Spleen (tissue), 11 donors: ENCODE data around the gene CCDC194. TPM values are rescaled to one million over a fixed set of nuclear protein-coding genes. Genes with fewer than 3 reads are reported as not detected.

Experiments used
- DNase-seq: peaks from one replicate; pipeline ENCODE4 v3.0.0-alpha.2; 2020
- H3K27ac ChIP-seq, 8 donors: fragments of 200-600 bp; sonication (generic) in 7 of 8; 1 replicate in 4 of 8; 2 replicates in 4 of 8; pipeline versions ENCODE4 v1.5.0 to v1.8.0; 2016 to 2021; ENCODE audit warnings: inconsistent platforms in 4 of 8, mild to moderate bottlenecking in 4 of 8, moderate library complexity in 1 of 8
- H3K27me3 ChIP-seq, 7 donors: fragments of 200-600 bp; sonication (generic) in 6 of 7; replicated peaks in 1 of 7; 1 replicate in 4 of 7; 2 replicates in 3 of 7; pipeline versions ENCODE4 v1.5.0 to v1.8.0; 2016 to 2021; ENCODE audit warnings: inconsistent platforms in 3 of 7, mild to moderate bottlenecking in 1 of 7
- H3K36me3 ChIP-seq, 6 donors: fragments of 200-600 bp; sonication (generic) in 5 of 6; 1 replicate in 4 of 6; 2 replicates in 2 of 6; pipeline versions ENCODE4 v1.5.0 to v1.8.0; 2016 to 2021; ENCODE audit warnings: inconsistent platforms in 2 of 6
- H3K4me1 ChIP-seq, 6 donors: fragments of 200-600 bp; sonication (generic) in 5 of 6; 1 replicate in 3 of 6; 2 replicates in 3 of 6; pipeline versions ENCODE4 v1.5.0 to v1.8.0; 2016 to 2021; ENCODE audit warnings: inconsistent platforms in 3 of 6
- H3K4me3 ChIP-seq, 8 donors: fragments of 200-600 bp; sonication (generic) in 7 of 8; 1 replicate in 4 of 8; 2 replicates in 4 of 8; pipeline versions ENCODE4 v1.5.0 to v1.8.0; 2016 to 2021; ENCODE audit warnings: inconsistent platforms in 4 of 8, mild to moderate bottlenecking in 4 of 8, moderate library complexity in 2 of 8
- H3K9me3 ChIP-seq, 8 donors: fragments of 200-600 bp; sonication (generic) in 7 of 8; 1 replicate in 4 of 8; 2 replicates in 4 of 8; pipeline versions ENCODE4 v1.5.0 to v1.8.0; 2016 to 2021; ENCODE audit warnings: inconsistent platforms in 4 of 8
- CTCF ChIP-seq, 11 experiments: fragments of 200-600 bp in 7 of 11; fragments of 450-650 bp in 4 of 11; sonication (generic) in 4 of 11; IDR thresholded peaks in 8 of 11; conservative IDR thresholded peaks in 3 of 11; 1 replicate in 7 of 11; 2 replicates in 4 of 11; pipeline versions ENCODE4 v1.4.0 to v1.8.0; 2016 to 2021; ENCODE audit warnings: antibody characterized with exemption in 11 of 11, inconsistent platforms in 4 of 11, mild to moderate bottlenecking in 1 of 11
- POLR2A ChIP-seq, 3 donors: fragments of 450-650 bp; IDR thresholded peaks; one replicate each; pipeline ENCODE4 v1.5.1; 2017; ENCODE audit warnings: antibody characterized with exemption in 3 of 3, mild to moderate bottlenecking in 1 of 3
- POLR2AphosphoS5 ChIP-seq, 3 donors: sonication (generic); formaldehyde crosslinking; IDR thresholded peaks; one replicate each; pipeline ENCODE4 v1.5.1; 2017; ENCODE audit warnings: antibody characterized with exemption in 3 of 3
- WGBS, 5 donors: extraction: QIAGEN DNeasy Blood & Tissue Kit in 3 of 5; methylation state at CpG; one replicate each; pipeline versions ENCODE4 v1.1.5 to v1.1.7; 2013 to 2018; 5-methylcytosine and 5-hydroxymethylcytosine counted together
- intact Hi-C: fragments of 100-400 bp; cut with DNase I; formaldehyde crosslinking; loops from one replicate; pipeline ENCODE4 v1.15.0; 2023; ENCODE audit warnings: low total_unique reads
- polyA plus RNA-seq, 3 donors: library from polyadenylated mRNA; stranded (reverse); fragments of 200-250 nt; gene quantifications; one replicate each; pipeline ENCODE4 v1.2.1, GENCODE V29; 2013
- total RNA-seq, 7 donors: library from RNA; depleted of rRNA in 3 of 7; stranded (reverse); fragments of >200 nt in 3 of 7; fragmentation: NEBNext Ultra II Directional in 4 of 7; extraction: Animal tissue kit (Norgen Biotek cat#: 25700) in 4 of 7; gene quantifications; one replicate each; pipeline versions ENCODE4 v1.1.0 to v1.2.1, GENCODE V29; 2016 to 2021
- donor health status: healthy with polysubstance abuse.
- donor health status: DM: no; HTN: no; CAD: no; lungs with moderate emphysema.
- donor health status: DM: no; HTN: no; CAD: no.
- donor health status: Bipolar disorder and iron deficiency.
- donor health status: healthy.
- donor health status: DM: no; HTN: no; CAD: no.
- donor health status: DM: yes; HTN: yes; CAD: no.

The CCDC194 gene
- total and polyA plus RNA-seq, 10 donors: 0.13 to 2.2 (median 1.4) TPM; not detected in 1

DNA sequence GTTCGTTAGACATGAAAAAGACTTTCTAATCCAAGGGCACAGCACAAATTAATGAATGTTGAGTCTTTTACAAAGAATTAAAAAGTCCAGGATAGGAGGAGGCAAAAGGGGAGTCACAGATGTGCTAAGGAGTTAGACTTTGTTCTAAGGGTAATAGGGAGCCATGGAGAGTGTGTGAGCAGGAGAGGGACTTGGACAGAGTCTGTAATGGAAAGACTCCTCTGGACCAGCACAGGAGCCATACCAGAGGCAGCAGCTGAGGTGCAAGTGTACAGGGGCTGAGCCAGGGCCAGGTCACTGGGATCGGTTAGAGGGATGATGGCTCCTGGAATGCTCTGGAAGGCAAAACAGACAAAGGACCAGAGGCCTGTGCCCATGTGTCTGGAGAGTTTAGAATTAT lies 46.1 kb downstream of the CCDC194 start:
- TF ChIP-seq CTCF (IDR thresholded peaks at IDR 0.05 in 8 of 11, conservative IDR thresholded peaks at IDR 0.05 in 3 of 11): no peak
- no peak for TF ChIP-seq POLR2AphosphoS5 (IDR thresholded peaks at IDR 0.05)
- no peak for TF ChIP-seq POLR2A (IDR thresholded peaks at IDR 0.05)
- DNase-seq: no peak
- Histone ChIP-seq H3K9me3 (no peaks in the 10 kb centered on the region), H3K36me3 (peaks cover 0 to 14% (median 0%) of the 10 kb centered on the region in 6 donors), H3K4me1 (peaks cover 13 to 68% (median 53%) of the 10 kb centered on the region in 6 donors), H3K27me3 (peaks cover 0 to 56% (median 3%) of the 10 kb centered on the region in 7 donors), H3K4me3 (no peak overlapping the region), H3K27ac (peak overlapping the region; percentile 23 to 75 (median 55))
- intact Hi-C loops: loop anchor here (5.0 kb wide), 1 partner anchor 39 kb away; no protein-coding TSS in a partner anchor
- WGBS, 5 donors: 42 to 70% (median 60%) methylated on average over 2 of the region's 2 CpGs

DNA sequence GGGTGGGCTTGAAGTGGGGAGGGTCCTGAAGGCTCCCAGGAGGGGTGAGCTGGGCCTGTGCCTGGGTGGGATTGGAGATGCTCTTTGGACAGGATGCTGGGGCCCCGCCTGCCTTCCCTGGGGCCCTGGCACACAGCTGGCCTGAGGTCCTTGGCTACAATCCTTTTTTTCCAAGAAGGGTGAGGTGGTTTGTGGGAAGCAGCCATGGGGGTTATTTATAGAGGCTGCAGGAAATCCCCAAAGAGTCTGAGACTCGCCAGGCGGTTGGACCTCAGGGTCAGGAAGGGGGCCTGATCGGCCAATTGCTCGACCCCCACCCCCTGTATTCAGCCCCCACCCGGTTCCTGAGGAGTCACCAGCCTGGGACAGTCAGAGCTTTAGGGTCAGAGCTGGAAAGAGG lies 46.6 kb downstream of the CCDC194 start:
- intact Hi-C loops: loop anchor here (5.0 kb wide), 1 partner anchor 40 kb away; no protein-coding TSS in a partner anchor
- H3K4me3 ChIP-seq: no peak overlapping the region
- no peak for DNase-seq
- WGBS, 5 donors: 10 to 19% (median 13%) methylated on average over 6 of the region's 6 CpGs
- H3K9me3 ChIP-seq: no peaks in the 10 kb centered on the region
- H3K27me3 ChIP-seq: peaks cover 0 to 52% (median 3%) of the 10 kb centered on the region in 7 donors
- peaks cover 13 to 63% (median 48%) of the 10 kb centered on the region in 6 donors for H3K4me1 ChIP-seq
- peaks cover 0 to 11% (median 0%) of the 10 kb centered on the region in 6 donors for H3K36me3 ChIP-seq
- peak overlapping the region; percentile 23 to 75 (median 55) for H3K27ac ChIP-seq
- TF ChIP-seq POLR2A (IDR thresholded peaks at IDR 0.05) (no peak), POLR2AphosphoS5 (IDR thresholded peaks at IDR 0.05) (peak in 2 of 3 donors; percentile 40 to 49), CTCF (IDR thresholded peaks at IDR 0.05 in 8 of 11, conservative IDR thresholded peaks at IDR 0.05 in 3 of 11) (no peak)

- no peak overlapping the region for H3K4me3 ChIP-seq
- H3K4me1 ChIP-seq: peaks cover 9 to 52% (median 40%) of the 10 kb centered on the region in 6 donors
- no peak for TF ChIP-seq POLR2A (IDR thresholded peaks at IDR 0.05)
- TF ChIP-seq POLR2AphosphoS5 (IDR thresholded peaks at IDR 0.05): peak; percentile 36 to 66 (median 61)
- peak; percentile 88 to 98 (median 95) for TF ChIP-seq CTCF (IDR thresholded peaks at IDR 0.05 in 8 of 11, conservative IDR thresholded peaks at IDR 0.05 in 3 of 11)
- intact Hi-C loops: loop anchor here (5.0 kb wide), 1 partner anchor 41 kb away; no protein-coding TSS in a partner anchor
- DNase-seq: peak; percentile 93
- WGBS, 5 donors: 13 to 17% (median 16%) methylated on average over 24 of the region's 24 CpGs
- peaks cover 0 to 42% (median 3%) of the 10 kb centered on the region in 7 donors for H3K27me3 ChIP-seq
- no peaks in the 10 kb centered on the region for H3K9me3 ChIP-seq
- H3K36me3 ChIP-seq: peaks cover 0 to 10% (median 7%) of the 10 kb centered on the region in 6 donors
- peak overlapping the region in 6 of 8 donors; percentile 48 to 75 (median 64) for H3K27ac ChIP-seq
Observed at GRCh38 chr19:17346109-17346671, 47.8 kb downstream of the CCDC194 start.

GRCh38 chr19:17341845-17342244 lies 52.2 kb downstream of the CCDC194 start:
- Histone ChIP-seq H3K4me3 (no peak overlapping the region), H3K9me3 (no peaks in the 10 kb centered on the region), H3K36me3 (peaks cover 0 to 25% (median 8%) of the 10 kb centered on the region in 6 donors), H3K27ac (no peak overlapping the region), H3K27me3 (peaks cover 0 to 6% (median 0%) of the 10 kb centered on the region in 7 donors), H3K4me1 (peaks cover 9 to 41% (median 25%) of the 10 kb centered on the region in 6 donors)
- WGBS, 5 donors: 77 to 93% (median 83%) methylated on average over 7 of the region's 7 CpGs
- no peak for TF ChIP-seq POLR2AphosphoS5 (IDR thresholded peaks at IDR 0.05)
- TF ChIP-seq POLR2A (IDR thresholded peaks at IDR 0.05): no peak
- no peak for TF ChIP-seq CTCF (IDR thresholded peaks at IDR 0.05 in 8 of 11, conservative IDR thresholded peaks at IDR 0.05 in 3 of 11)
- intact Hi-C loops: no loop called here
- no peak for DNase-seq
